GM21515 (cell line): Measurements from ENCODE around the gene THAP5.
A peak's percentile ranks its signal among the peaks of the same experiment; 100 is the strongest.
"Not testable (repeated sequence)": the region's sequence is repeated elsewhere in the genome, so short reads cannot be mapped to it uniquely, and the experiment has no call there.

Experiments used
- ATAC-seq: cut with Tn5 transposase; IDR thresholded peaks from one replicate; pipeline ENCODE4 v1.9.1; 2021; ENCODE audit not compliant: unreplicated experiment

The THAP5 gene

GRCh38 chr7:108585843-108586242, 16.3 kb upstream of the THAP5 start:
- ATAC-seq: no peak

GRCh38 chr7:108584211-108584610, 14.7 kb upstream of the THAP5 start:
- no peak for ATAC-seq

DNA sequence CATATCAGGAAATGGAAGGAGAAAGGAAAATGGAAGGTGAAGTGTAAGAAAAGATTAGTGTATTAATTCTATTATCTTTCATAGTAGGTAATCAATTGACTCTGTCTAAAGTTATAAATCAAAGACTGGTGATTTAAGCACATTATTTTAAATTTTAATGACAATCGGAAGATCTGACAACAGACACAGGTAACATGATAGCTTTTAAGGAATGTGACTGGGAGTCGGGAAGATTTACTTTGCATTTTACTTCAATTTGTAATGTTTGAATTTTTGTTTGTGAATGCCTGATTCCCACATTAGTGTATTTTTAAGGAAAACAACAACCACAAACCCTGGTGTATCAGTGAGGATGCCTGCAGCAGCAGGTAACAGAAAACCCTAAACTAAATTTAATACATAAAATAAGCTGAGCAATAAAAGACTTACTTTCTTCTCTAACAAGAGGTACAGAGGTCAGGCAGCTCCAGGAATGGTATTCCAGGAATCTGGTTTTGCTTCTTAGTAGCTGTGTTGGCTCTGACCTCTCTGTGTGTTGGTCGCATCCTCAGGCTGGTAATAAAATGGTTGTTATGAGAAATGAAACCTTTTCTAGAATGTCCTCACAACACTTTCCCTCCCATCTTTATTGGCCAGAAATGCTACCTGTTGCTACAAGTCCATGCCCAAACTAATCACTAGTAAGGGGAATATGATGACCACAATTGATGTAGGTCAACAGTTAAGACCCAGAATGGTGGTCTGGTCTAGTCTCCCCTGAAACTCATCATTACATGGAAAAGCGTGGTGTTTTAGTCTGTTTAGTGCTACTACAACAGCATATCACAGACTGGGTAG, 12.4 kb upstream of the THAP5 start:
- no peak for ATAC-seq

- ATAC-seq: no peak
Measured at GRCh38 chr7:108580298-108580697, 10.8 kb upstream of the THAP5 start.

DNA sequence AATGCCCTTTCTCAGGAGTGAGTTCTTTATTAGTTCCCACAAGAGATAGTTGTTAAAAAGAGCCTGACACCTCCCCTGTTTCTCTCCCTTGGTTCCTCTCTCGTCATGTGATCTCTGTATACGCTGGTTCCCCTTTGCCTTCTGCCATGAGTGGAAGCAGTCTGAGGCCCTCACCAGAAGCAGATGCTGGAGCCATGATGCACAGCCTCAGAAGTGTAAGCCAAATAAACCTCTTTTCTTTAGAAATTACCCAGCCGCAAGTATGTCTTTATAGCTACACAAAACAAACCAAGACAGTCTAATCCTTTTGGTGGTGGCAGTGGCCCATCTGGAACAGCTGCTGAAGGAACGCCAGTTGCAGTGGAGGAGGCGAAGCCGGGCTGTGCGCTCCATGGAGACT, 9.4 kb upstream of the THAP5 start:
- no peak for ATAC-seq

DNA sequence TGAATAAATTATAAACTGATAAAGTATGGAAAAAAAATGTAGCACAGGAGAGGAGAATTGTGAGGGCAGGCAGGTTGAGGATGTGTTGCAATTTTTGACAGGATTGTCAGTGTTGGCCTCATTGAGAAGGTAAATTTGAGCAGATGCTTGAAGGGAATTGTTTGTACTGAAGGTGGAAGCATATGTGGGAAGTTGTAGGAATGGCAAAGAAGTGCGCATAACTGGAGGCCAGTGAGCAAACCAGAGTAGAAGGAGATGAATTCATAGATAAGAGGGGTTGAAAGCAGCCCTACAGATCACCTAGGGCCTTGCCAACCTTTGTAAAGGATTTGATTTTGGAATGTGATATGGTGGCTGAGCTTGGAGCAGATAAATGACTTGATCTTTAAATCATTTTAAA, 6.6 kb upstream of the THAP5 start:
- ATAC-seq: no peak

DNA sequence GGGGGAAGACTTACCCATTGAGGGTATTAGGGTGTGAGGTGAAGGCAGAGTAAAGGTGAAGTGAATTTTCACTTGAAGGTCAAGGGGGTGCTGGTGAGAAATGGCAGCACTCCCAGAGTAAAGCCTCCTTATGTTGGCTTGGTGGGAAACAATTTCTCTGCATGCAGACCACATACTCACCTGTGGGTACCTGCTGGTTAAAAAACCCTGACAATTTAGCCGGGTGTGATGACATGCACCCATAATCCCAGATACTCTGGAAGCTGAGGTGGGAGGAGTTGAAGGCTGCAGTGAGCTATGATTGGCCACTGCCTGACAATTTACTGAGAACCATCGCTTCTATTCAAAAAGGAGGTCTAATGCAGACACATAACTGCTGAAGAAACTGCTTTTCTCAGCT, 5.7 kb upstream of the THAP5 start:
- ATAC-seq: no peak

GRCh38 chr7:108572480-108572879, 3.0 kb upstream of the THAP5 start:
- no peak for ATAC-seq

DNA sequence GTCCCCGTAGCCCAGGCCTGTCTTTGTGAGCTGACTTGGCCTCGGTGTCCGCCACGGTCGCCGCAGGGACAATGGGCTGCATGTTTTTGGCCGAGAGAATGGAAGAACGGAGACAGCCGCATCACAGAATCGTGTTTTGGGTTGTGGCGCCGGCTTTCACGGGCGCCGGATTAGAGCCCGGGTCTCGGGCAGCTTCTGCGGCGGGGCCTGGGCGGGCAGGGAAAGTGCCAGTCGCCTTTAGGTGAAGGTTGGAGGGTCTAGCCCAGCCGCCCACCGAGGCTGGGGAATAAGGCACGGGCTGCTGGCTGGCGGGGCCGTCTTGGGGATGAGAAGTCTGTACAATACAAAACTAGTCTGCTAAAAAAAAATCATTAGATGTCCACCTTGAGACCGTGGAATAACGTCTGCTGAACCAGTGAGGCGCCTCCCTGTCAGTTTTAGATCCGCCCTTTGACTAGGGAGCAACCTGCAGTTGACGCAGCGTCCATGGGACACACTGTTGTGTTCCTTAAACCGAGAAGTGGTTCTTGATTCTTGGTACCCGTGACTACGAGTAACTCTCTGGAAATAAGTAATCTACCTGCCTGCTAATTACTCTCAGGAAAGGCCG, 745 bp upstream of the THAP5 start:
- peak; percentile 32 for ATAC-seq

- ATAC-seq: no peak
Measured at GRCh38 chr7:108568801-108569380, 615 bp downstream of the THAP5 start.

DNA sequence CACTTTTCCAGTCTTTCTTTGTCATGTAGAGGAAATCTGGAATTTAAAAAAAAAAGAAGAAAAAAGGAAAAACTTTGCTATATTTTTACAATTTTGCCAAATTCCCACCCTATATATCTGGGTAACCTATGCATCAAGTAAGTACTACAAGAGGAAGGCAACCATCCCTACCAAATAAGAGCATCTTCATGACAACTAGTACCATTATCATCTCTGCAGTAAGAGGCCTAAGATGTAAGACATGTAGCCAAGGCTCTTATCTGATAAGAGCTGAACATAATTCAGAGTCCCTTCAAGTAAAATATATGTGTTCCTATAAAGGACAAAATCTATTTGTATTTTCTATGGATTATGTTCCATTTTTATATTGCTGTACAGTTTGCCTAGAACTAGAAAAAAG, 3.5 kb downstream of the THAP5 start:
- ATAC-seq: no peak

DNA sequence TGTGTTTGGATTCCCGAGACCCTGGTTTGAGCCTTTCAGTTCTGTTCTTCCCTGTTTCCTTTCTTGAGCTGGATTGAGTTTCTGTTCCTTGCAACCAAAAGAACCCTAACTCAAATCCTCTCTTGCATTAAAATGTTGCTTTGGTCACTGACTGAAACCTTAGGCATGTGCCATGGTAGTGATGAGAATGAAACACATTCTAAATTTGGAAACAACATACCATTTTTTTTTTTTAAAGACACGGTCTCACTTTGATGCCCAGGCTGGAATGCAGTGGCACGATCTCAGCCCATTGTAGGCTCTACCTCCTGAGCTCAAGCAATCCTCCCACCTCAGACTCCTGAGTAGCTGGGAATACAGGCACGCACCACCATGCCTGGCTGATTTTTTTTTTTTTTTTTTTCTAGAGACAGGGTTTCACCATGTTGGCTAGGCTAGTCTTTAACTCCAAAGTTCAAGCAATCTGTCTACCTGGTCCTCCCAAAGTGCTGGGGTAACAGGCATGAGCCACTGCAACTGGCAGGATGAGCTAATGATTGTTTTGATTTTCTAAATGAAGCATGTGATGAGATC, 8.4 kb downstream of the THAP5 start:
- no peak for ATAC-seq

DNA sequence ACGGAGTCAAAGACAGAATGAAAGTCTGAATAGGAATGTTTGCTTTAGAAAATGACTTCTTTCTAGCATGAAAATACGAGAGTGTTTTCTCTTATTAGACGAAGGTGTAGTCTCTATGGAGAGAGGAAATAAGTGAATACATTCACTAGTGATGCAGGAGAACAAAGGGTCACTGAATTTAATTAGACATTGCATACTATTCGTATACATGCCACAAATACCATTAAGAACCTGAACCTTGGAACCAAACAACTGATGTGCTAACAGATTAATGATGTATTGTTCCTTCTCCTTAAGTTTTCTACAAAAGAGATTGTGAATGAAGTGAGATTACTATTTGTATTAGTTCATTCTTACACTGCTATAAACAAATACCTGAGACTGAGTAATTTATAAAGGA, 10.3 kb downstream of the THAP5 start:
- ATAC-seq: no peak

DNA sequence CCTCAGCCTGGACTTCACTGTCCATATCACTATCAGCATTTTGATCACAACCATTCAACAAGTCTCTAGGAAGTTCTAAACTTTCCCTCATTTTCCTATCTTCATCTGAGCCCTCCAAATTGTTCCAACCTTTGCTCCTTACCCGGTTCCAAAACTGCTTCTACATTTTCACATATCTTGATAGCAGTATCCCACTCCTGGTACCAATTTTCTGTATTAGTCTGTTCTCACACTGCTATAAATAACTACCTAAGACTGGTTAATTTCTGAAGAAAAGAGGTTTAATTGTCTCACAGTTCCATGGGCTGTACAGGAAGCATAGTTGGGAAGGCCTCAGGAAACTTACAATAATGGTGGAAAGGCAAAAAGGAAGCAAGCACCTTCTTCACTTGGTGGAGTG, 11.9 kb downstream of the THAP5 start:
- ATAC-seq: no peak

- no peak for ATAC-seq
Measured at GRCh38 chr7:108557191-108557590, 12.3 kb downstream of the THAP5 start.

DNA sequence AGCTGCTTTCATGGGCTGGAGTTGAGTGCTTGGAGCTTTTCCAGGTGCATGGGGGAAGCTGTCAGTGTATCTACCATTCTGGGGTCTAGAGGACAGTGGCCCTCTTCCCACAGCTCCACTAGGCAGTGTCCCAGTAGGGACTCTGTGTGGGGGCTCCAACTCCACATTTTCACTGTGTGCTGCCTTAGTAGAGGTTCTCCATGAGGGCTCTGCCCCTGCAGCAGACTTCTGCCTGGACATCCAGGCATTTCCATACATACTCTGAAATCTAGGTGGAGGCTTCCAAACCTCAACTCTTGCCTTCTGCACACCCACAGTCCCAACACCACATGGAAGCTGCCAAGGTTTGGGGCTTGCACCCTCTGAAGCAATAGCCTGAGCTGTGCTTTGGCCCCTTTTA, 12.8 kb downstream of the THAP5 start:
- ATAC-seq: not testable (repeated sequence)

- not testable (repeated sequence) for ATAC-seq
Measured at GRCh38 chr7:108548141-108548896, 21.2 kb downstream of the THAP5 start.

GRCh38 chr7:108541478-108541877, 28.0 kb downstream of the THAP5 start:
- no peak for ATAC-seq

GRCh38 chr7:108538685-108539084, 30.8 kb downstream of the THAP5 start:
- not testable (repeated sequence) for ATAC-seq

DNA sequence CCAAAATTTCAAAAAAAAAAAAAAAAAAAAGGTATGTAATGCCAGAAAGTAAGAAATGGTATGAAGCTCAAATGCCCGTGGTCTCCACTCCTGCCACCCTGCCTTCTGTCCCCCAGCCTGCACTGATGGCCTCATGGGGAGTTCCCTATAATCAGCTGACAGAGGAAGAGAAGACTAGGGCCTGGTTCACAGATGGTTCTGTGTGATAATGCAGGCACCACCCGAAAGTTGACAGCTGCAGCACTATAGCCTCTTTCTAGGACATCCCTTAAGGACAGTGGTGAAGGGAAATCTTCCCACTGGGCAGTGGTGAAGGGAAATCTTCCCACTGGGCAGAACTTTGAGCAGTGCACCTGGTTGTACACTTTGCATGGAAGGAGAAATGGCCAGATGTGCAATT, 31.3 kb downstream of the THAP5 start:
- ATAC-seq: not testable (repeated sequence)

- no peak for ATAC-seq
Measured at GRCh38 chr7:108537229-108537628, 32.3 kb downstream of the THAP5 start.
